ENCODE results near the gene MRE11.
"Not testable (repeated sequence)": the region's sequence is repeated elsewhere in the genome, so short reads cannot be mapped to it uniquely, and the experiment has no call there.

The MRE11 gene

DNA sequence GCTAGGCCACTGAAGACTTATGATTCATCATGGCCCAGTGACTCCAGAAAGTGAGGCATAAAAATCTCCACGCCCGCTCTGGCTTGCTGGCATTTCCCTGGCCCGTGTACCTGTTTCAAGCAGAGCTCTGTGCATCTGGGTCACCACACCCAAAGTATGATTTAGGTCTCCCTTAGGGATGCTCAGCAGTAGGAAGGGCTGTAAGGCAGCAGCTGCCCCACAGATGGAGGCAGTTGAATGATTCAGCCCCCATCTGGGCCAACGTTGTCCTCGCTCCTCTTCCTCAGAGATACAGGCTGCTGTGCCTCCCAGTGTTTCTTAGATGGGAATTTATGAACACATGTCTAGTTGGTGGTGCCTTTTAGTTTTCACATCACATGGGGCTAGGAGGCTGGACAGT is 114.0 kb downstream of the MRE11 start:
- no peak for ATAC-seq

DNA sequence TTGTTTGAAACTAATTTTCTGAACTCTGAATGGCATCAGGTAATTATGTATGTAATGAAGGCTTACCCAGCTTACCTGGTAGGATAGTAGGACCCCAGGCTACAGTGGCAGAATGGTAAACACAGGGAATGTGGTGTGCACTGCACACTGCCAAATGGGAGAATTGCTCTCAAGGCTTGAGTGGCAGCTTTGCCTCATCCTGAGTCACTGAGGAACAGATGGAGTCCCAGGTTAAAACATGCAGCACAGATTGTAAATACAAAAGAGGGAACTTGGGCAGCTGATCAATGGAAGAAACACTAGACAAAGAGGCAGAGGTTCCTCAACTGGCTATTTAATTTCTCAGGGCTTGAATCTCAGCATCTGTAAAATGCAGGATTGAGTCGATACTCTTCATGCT is 116.8 kb downstream of the MRE11 start:
- no peak for ATAC-seq
- no peak for TF ChIP-seq PPARA (CRISPR knock-in tag; IDR thresholded peaks at IDR 0.05; ENCODE audit: borderline replicate concordance)
- TF ChIP-seq OSR1 (CRISPR knock-in tag; IDR thresholded peaks at IDR 0.05) = no peak
- no peak for TF ChIP-seq TOX (CRISPR knock-in tag; IDR thresholded peaks at IDR 0.05; ENCODE audit: borderline replicate concordance)
- TF ChIP-seq CSDC2 (CRISPR knock-in tag; IDR thresholded peaks at IDR 0.05) = no peak
- TF ChIP-seq ZNF8 (CRISPR knock-in tag; IDR thresholded peaks at IDR 0.05) = no peak
- TF ChIP-seq ZFP30 (CRISPR knock-in tag; IDR thresholded peaks at IDR 0.05) = no peak
- TF ChIP-seq, protein P1, sequence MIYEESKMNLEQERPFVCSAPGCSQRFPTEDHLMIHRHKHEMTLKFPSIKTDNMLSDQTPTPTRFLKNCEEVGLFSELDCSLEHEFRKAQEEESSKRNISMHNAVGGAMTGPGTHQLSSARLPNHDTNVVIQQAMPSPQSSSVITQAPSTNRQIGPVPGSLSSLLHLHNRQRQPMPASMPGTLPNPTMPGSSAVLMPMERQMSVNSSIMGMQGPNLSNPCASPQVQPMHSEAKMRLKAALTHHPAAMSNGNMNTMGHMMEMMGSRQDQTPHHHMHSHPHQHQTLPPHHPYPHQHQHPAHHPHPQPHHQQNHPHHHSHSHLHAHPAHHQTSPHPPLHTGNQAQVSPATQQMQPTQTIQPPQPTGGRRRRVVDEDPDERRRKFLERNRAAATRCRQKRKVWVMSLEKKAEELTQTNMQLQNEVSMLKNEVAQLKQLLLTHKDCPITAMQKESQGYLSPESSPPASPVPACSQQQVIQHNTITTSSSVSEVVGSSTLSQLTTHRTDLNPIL (CRISPR knock-in tag; IDR thresholded peaks at IDR 0.05; ENCODE audit: low read depth) = no peak
- TF ChIP-seq TCF4 (CRISPR knock-in tag; IDR thresholded peaks at IDR 0.05; ENCODE audit: borderline replicate concordance) = no peak
- TF ChIP-seq, protein P2, sequence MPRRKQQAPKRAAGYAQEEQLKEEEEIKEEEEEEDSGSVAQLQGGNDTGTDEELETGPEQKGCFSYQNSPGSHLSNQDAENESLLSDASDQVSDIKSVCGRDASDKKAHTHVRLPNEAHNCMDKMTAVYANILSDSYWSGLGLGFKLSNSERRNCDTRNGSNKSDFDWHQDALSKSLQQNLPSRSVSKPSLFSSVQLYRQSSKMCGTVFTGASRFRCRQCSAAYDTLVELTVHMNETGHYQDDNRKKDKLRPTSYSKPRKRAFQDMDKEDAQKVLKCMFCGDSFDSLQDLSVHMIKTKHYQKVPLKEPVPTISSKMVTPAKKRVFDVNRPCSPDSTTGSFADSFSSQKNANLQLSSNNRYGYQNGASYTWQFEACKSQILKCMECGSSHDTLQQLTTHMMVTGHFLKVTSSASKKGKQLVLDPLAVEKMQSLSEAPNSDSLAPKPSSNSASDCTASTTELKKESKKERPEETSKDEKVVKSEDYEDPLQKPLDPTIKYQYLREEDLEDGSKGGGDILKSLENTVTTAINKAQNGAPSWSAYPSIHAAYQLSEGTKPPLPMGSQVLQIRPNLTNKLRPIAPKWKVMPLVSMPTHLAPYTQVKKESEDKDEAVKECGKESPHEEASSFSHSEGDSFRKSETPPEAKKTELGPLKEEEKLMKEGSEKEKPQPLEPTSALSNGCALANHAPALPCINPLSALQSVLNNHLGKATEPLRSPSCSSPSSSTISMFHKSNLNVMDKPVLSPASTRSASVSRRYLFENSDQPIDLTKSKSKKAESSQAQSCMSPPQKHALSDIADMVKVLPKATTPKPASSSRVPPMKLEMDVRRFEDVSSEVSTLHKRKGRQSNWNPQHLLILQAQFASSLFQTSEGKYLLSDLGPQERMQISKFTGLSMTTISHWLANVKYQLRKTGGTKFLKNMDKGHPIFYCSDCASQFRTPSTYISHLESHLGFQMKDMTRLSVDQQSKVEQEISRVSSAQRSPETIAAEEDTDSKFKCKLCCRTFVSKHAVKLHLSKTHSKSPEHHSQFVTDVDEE (CRISPR knock-in tag; IDR thresholded peaks at IDR 0.05) = no peak

More for the DNA sequence above, 114.0 kb downstream of the MRE11 start:
- no peak for TF ChIP-seq CSDC2 (CRISPR knock-in tag; IDR thresholded peaks at IDR 0.05)
- TF ChIP-seq BACH2 (CRISPR knock-in tag; IDR thresholded peaks at IDR 0.05; ENCODE audit: borderline replicate concordance) = no peak
- no peak for TF ChIP-seq SNAI2 (CRISPR knock-in tag; IDR thresholded peaks at IDR 0.05)
- no peak for TF ChIP-seq TOX (CRISPR knock-in tag; IDR thresholded peaks at IDR 0.05; ENCODE audit: borderline replicate concordance)
- TF ChIP-seq, protein P1 (CRISPR knock-in tag; IDR thresholded peaks at IDR 0.05; ENCODE audit: low read depth) = no peak
- TF ChIP-seq RARB (CRISPR knock-in tag; IDR thresholded peaks at IDR 0.05) = no peak
- TF ChIP-seq, protein P3, sequence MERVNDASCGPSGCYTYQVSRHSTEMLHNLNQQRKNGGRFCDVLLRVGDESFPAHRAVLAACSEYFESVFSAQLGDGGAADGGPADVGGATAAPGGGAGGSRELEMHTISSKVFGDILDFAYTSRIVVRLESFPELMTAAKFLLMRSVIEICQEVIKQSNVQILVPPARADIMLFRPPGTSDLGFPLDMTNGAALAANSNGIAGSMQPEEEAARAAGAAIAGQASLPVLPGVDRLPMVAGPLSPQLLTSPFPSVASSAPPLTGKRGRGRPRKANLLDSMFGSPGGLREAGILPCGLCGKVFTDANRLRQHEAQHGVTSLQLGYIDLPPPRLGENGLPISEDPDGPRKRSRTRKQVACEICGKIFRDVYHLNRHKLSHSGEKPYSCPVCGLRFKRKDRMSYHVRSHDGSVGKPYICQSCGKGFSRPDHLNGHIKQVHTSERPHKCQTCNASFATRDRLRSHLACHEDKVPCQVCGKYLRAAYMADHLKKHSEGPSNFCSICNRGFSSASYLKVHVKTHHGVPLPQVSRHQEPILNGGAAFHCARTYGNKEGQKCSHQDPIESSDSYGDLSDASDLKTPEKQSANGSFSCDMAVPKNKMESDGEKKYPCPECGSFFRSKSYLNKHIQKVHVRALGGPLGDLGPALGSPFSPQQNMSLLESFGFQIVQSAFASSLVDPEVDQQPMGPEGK (CRISPR knock-in tag; IDR thresholded peaks at IDR 0.05; ENCODE audit: borderline replicate concordance) = no peak
- no peak for TF ChIP-seq PPARA (CRISPR knock-in tag; IDR thresholded peaks at IDR 0.05; ENCODE audit: borderline replicate concordance)
- no peak for TF ChIP-seq ZFP30 (CRISPR knock-in tag; IDR thresholded peaks at IDR 0.05)
- no peak for TF ChIP-seq ZNF8 (CRISPR knock-in tag; IDR thresholded peaks at IDR 0.05)
- TF ChIP-seq, protein P4, sequence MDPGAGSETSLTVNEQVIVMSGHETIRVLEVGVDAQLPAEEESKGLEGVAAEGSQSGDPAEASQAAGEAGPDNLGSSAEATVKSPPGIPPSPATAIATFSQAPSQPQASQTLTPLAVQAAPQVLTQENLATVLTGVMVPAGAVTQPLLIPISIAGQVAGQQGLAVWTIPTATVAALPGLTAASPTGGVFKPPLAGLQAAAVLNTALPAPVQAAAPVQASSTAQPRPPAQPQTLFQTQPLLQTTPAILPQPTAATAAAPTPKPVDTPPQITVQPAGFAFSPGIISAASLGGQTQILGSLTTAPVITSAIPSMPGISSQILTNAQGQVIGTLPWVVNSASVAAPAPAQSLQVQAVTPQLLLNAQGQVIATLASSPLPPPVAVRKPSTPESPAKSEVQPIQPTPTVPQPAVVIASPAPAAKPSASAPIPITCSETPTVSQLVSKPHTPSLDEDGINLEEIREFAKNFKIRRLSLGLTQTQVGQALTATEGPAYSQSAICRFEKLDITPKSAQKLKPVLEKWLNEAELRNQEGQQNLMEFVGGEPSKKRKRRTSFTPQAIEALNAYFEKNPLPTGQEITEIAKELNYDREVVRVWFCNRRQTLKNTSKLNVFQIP (CRISPR knock-in tag; IDR thresholded peaks at IDR 0.05; ENCODE audit: borderline replicate concordance, low read depth) = no peak
- no peak for TF ChIP-seq ZNF565 (CRISPR knock-in tag; conservative IDR thresholded peaks at IDR 0.05; ENCODE audit: low read depth)
- TF ChIP-seq, protein P2 (CRISPR knock-in tag; IDR thresholded peaks at IDR 0.05) = no peak
- TF ChIP-seq, protein P5, sequence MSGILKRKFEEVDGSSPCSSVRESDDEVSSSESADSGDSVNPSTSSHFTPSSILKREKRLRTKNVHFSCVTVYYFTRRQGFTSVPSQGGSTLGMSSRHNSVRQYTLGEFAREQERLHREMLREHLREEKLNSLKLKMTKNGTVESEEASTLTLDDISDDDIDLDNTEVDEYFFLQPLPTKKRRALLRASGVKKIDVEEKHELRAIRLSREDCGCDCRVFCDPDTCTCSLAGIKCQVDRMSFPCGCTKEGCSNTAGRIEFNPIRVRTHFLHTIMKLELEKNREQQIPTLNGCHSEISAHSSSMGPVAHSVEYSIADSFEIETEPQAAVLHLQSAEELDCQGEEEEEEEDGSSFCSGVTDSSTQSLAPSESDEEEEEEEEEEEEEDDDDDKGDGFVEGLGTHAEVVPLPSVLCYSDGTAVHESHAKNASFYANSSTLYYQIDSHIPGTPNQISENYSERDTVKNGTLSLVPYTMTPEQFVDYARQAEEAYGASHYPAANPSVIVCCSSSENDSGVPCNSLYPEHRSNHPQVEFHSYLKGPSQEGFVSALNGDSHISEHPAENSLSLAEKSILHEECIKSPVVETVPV (CRISPR knock-in tag; IDR thresholded peaks at IDR 0.05) = no peak
- no peak for TF ChIP-seq ZC3H10 (CRISPR knock-in tag; IDR thresholded peaks at IDR 0.05)

DNA sequence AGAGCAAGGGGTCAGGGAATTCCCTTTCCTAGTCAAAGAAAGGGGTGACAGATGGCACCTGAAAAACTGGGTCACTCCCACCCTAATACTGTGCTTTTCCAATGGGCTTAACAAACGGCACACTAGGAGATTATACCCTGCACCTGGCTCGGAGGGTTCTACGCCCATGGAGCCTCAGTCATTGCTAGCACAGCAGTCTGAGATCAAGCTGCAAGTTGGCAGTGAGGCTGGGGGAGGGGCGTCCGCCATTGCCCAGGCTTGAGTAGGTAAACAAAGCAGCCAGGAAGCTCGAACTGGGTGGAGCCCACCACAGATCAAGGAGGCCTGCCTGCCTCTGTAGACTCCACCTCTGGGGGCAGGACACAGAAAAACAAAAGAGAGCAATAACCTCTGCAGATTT is 123.1 kb downstream of the MRE11 start:
- not testable (repeated sequence) for ATAC-seq

Data from SK-N-SH treated with all-trans-retinoic acid at 6 μM for 48 hours (cell line).